CD4-positive, alpha-beta T cell (primary cell): ENCODE data around the gene EIF5A. TPM values are rescaled to one million over a fixed set of nuclear protein-coding genes. Genes with fewer than 3 reads are reported as not detected.

ENCODE experiments used
- ATAC-seq: fragments of 200-7000 bp; cut with Tn5 transposase; one replicate; pipeline ENCODE4 v1.10.0; 2022; ENCODE audit warnings: mild to moderate bottlenecking; ENCODE audit not compliant: poor library complexity
- CTCF ChIA-PET: fragments of 350-600 bp; sonication (Branson Sonifier 250); formaldehyde crosslinking; loops from one replicate; lab custom pipeline; 2021; ENCODE audit warnings: antibody characterized with exemption, inconsistent platforms; lab: Charles Lee
- POLR2A ChIA-PET: fragments of 350-600 bp; sonication (Branson Sonifier 250); formaldehyde crosslinking; loops from one replicate; lab custom pipeline; 2021; ENCODE audit warnings: antibody characterized with exemption, inconsistent platforms; lab: Charles Lee
- DNase-seq, 14 experiments: peaks; one replicate each; pipeline ENCODE4 v3.0.0-alpha.2; 2013 to 2020; ENCODE audit warnings: mixed read lengths in 2 of 14
- H3K27ac ChIP-seq, 2 donors: one replicate each; pipeline versions ENCODE4 v1.5.1 to v1.7.0; 2013; ENCODE audit warnings: low read length in 2 of 2, low read depth in 1 of 2, mild to moderate bottlenecking in 1 of 2
- H3K27me3 ChIP-seq, 2 experiments: 1 replicate in 1 of 2; 2 replicates in 1 of 2; pipeline versions ENCODE4 v1.6.1 to v1.7.0; 2013; ENCODE audit warnings: low read length in 2 of 2, control low read depth in 1 of 2, mild to moderate bottlenecking in 1 of 2, moderate library complexity in 1 of 2; ENCODE audit not compliant: insufficient read depth in 2 of 2, control insufficient read depth in 1 of 2
- H3K36me3 ChIP-seq: one replicate; pipeline ENCODE4 v1.6.1; 2013; ENCODE audit warnings: low read length, control low read depth; ENCODE audit not compliant: insufficient read depth
- H3K4me1 ChIP-seq: one replicate; pipeline ENCODE4 v1.6.1; 2013; ENCODE audit warnings: low read length, control low read depth; ENCODE audit not compliant: insufficient read depth
- H3K4me3 ChIP-seq: one replicate; pipeline ENCODE4 v1.5.1; 2013; ENCODE audit warnings: mild to moderate bottlenecking, low read length, moderate library complexity
- H3K9me3 ChIP-seq, 2 experiments: 1 replicate in 1 of 2; 2 replicates in 1 of 2; pipeline versions ENCODE4 v1.6.1 to v1.7.0; 2013; ENCODE audit warnings: low read length in 2 of 2, mild to moderate bottlenecking in 2 of 2, control low read depth in 1 of 2, moderate library complexity in 1 of 2; ENCODE audit not compliant: control insufficient read depth in 1 of 2, insufficient read depth in 1 of 2
- H3K27ac Mint-ChIP-seq: one replicate; pipeline ENCODE4 v1.8.0; 2020; ENCODE audit warnings: mixed read lengths
- H3K27me3 Mint-ChIP-seq: one replicate; pipeline ENCODE4 v1.8.0; 2021; ENCODE audit warnings: mixed read lengths
- H3K36me3 Mint-ChIP-seq: one replicate; pipeline ENCODE4 v1.8.0; 2021; ENCODE audit warnings: low read depth, mixed read lengths
- H3K4me1 Mint-ChIP-seq: one replicate; pipeline ENCODE4 v1.8.0; 2021; ENCODE audit warnings: low read depth, mixed read lengths
- H3K4me3 Mint-ChIP-seq: one replicate; pipeline ENCODE4 v1.8.0; 2020; ENCODE audit warnings: mild to moderate bottlenecking, mixed read lengths
- H3K9me3 Mint-ChIP-seq: one replicate; pipeline ENCODE4 v1.8.0; 2020; ENCODE audit warnings: mixed read lengths
- intact Hi-C, 2 experiments: fragments of 100-400 bp; cut with DNase I in 1 of 2; cut with micrococcal nuclease in 1 of 2; formaldehyde crosslinking; loops; one replicate each; pipeline versions ENCODE4 v1.15.1 to v1.9.0; 2023 to 2025; cut with DNase I, micrococcal nuclease
- total RNA-seq, 174 experiments: library from RNA in 2 of 174; stranded (reverse) in 2 of 174; gene quantifications; one replicate each; pipeline ENCODE4 v1.2.3 and lab custom pipeline; 2021 to 2026
- TF ChIP-seq, protein P1 (sequence below): fragments of 200-600 bp; IDR thresholded peaks from one replicate; pipeline ENCODE4 v1.8.0; 2022; ENCODE audit warnings: antibody characterized with exemption, mild to moderate bottlenecking

EIF5A gene
- total RNA-seq, 2 experiments from 2014 or later = 471 to 480 TPM

DNA sequence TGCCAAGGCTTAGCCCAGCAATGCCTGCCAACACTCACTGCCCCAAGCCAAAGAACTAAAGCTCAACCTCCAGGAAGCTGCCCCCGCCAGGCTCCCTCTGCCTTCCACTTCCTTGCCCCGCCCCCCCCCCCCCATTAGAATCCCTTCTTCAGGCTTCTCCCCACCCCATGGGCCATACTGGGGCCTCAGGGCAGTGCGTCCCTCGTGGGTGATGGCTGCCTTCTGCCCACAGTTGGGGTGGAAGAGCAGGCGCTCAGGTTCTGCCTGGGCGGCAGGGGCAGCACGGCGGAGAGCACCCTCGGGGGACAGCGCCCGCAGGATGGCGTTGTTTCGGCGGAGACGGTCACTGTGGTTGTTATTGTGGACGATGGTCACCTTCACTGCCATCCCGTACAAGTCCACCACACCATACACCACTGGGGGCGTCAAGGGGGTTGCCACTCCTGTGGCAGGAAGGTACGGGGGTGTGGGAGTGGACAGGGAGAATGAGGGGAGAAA lies 17.7 kb downstream of the EIF5A start:
- no peak overlapping the region for H3K27ac Mint-ChIP-seq
- intact Hi-C loops = loop anchor here in 1 of 2 experiments (2.0 to 10.0 kb wide), 2 partner anchors 22 to 530 kb away; partner anchors contain the start of genes CYB5D1, NAA38 and TMEM88
- peaks cover 61% of the 10 kb centered on the region for H3K36me3 Mint-ChIP-seq
- Histone ChIP-seq H3K27ac (no peak overlapping the region), H3K4me1 (peaks cover 33% of the 10 kb centered on the region), H3K9me3 (no peaks in the 10 kb centered on the region), H3K27me3 (no peaks in the 10 kb centered on the region), H3K36me3 (peaks cover 58% of the 10 kb centered on the region), H3K4me3 (no peak overlapping the region)
- peaks cover 25% of the 10 kb centered on the region for H3K4me1 Mint-ChIP-seq
- CTCF ChIA-PET = interaction anchor here (0.8 to 3.2 kb wide), 4 partner anchors 12 to 26 kb away, joined by 3 to 12 read pairs (median 5); partner anchors contain the start of gene ACAP1
- no peak for ATAC-seq
- DNase-seq = no peak
- H3K27me3 Mint-ChIP-seq = no peaks in the 10 kb centered on the region
- peak overlapping the region; percentile 34 for H3K4me3 Mint-ChIP-seq
- POLR2A ChIA-PET = interaction anchor here (0.9 to 1.2 kb wide), 3 partner anchors 8 to 20 kb away, joined by 3 to 4 read pairs (median 3); partner anchors contain the start of gene ACAP1
- TF ChIP-seq, protein P1, sequence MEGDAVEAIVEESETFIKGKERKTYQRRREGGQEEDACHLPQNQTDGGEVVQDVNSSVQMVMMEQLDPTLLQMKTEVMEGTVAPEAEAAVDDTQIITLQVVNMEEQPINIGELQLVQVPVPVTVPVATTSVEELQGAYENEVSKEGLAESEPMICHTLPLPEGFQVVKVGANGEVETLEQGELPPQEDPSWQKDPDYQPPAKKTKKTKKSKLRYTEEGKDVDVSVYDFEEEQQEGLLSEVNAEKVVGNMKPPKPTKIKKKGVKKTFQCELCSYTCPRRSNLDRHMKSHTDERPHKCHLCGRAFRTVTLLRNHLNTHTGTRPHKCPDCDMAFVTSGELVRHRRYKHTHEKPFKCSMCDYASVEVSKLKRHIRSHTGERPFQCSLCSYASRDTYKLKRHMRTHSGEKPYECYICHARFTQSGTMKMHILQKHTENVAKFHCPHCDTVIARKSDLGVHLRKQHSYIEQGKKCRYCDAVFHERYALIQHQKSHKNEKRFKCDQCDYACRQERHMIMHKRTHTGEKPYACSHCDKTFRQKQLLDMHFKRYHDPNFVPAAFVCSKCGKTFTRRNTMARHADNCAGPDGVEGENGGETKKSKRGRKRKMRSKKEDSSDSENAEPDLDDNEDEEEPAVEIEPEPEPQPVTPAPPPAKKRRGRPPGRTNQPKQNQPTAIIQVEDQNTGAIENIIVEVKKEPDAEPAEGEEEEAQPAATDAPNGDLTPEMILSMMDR = no peak
- no peaks in the 10 kb centered on the region for H3K9me3 Mint-ChIP-seq

GRCh38 chr17:7326186-7326585 lies 18.8 kb downstream of the EIF5A start:
- Histone ChIP-seq H3K27ac (no peak overlapping the region), H3K9me3 (no peaks in the 10 kb centered on the region), H3K4me3 (no peak overlapping the region), H3K36me3 (peaks cover 48% of the 10 kb centered on the region), H3K27me3 (no peaks in the 10 kb centered on the region), H3K4me1 (peaks cover 44% of the 10 kb centered on the region)
- CTCF ChIA-PET = interaction anchor here (1.0 kb wide), 1 partner anchor 25 kb away, joined by 3 read pairs; no protein-coding TSS in a partner anchor
- H3K36me3 Mint-ChIP-seq = peaks cover 54% of the 10 kb centered on the region
- H3K4me1 Mint-ChIP-seq = peaks cover 33% of the 10 kb centered on the region
- H3K27ac Mint-ChIP-seq = no peak overlapping the region
- H3K9me3 Mint-ChIP-seq = no peaks in the 10 kb centered on the region
- no peaks in the 10 kb centered on the region for H3K27me3 Mint-ChIP-seq
- POLR2A ChIA-PET = interaction anchor here (3.4 kb wide), 1 partner anchor 10 kb away, joined by 14 read pairs; the partner anchor contains the start of gene ACAP1
- DNase-seq (no peak), ATAC-seq (no peak)
- intact Hi-C loops = loop anchor here in 1 of 2 experiments (10.0 kb wide), 1 partner anchor 529 kb away; the partner anchor contains the start of genes CYB5D1, NAA38 and TMEM88
- TF ChIP-seq, protein P1 = no peak
- H3K4me3 Mint-ChIP-seq = no peak overlapping the region

DNA sequence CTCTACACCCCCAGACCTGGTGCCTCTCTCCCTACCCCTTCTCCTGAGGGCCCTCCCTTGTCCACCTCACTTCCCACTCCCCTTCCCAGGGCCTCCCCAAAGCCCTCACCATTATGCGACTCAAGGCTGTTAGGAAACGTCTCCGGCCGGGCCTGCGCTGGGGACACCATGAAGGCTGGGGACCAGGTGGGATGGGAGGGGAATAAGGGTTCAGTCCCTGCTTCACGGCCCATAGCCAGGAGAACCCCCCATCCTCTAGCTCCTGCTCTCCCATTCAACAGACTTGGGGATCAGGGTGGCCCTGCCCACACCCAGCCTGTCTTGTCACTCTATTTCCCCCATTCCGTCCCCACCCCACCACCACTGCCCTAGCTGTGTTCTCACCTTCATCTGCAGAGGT lies 19.6 kb downstream of the EIF5A start:
- H3K27me3 Mint-ChIP-seq = no peaks in the 10 kb centered on the region
- H3K27ac ChIP-seq = no peak overlapping the region
- no peak for DNase-seq
- H3K4me3 Mint-ChIP-seq = peak overlapping the region; percentile 34
- no peaks in the 10 kb centered on the region for H3K9me3 ChIP-seq
- CTCF ChIA-PET = interaction anchor here (1.0 kb wide), 1 partner anchor 24 kb away, joined by 3 read pairs; no protein-coding TSS in a partner anchor
- H3K4me1 Mint-ChIP-seq = peaks cover 33% of the 10 kb centered on the region
- H3K27me3 ChIP-seq = no peaks in the 10 kb centered on the region
- POLR2A ChIA-PET = interaction anchor here (3.4 kb wide), 1 partner anchor 10 kb away, joined by 14 read pairs; the partner anchor contains the start of gene ACAP1
- peak overlapping the region; percentile 88 for H3K27ac Mint-ChIP-seq
- peaks cover 45% of the 10 kb centered on the region for H3K36me3 Mint-ChIP-seq
- intact Hi-C loops = loop anchor here in 1 of 2 experiments (10.0 kb wide), 1 partner anchor 528 kb away; the partner anchor contains the start of genes CYB5D1, NAA38 and TMEM88
- peaks cover 49% of the 10 kb centered on the region for H3K4me1 ChIP-seq
- no peak overlapping the region for H3K4me3 ChIP-seq
- peaks cover 39% of the 10 kb centered on the region for H3K36me3 ChIP-seq
- ATAC-seq = no peak
- no peaks in the 10 kb centered on the region for H3K9me3 Mint-ChIP-seq
- TF ChIP-seq, protein P1 = no peak
